Spleen (tissue), 11 donors: ENCODE measurements around the gene TOR1B. TPM values are rescaled to one million over a fixed set of nuclear protein-coding genes. Genes with fewer than 3 reads are reported as not detected.

Experiments
- DNase-seq: peaks from one replicate; pipeline ENCODE4 v3.0.0-alpha.2; 2020
- H3K27ac ChIP-seq, 8 donors: fragments of 200-600 bp; sonication (generic) in 7 of 8; 1 replicate in 4 of 8; 2 replicates in 4 of 8; pipeline versions ENCODE4 v1.5.0 to v1.8.0; 2016 to 2021; ENCODE audit warnings: inconsistent platforms in 4 of 8, mild to moderate bottlenecking in 4 of 8, moderate library complexity in 1 of 8
- H3K27me3 ChIP-seq, 7 donors: fragments of 200-600 bp; sonication (generic) in 6 of 7; replicated peaks in 1 of 7; 1 replicate in 4 of 7; 2 replicates in 3 of 7; pipeline versions ENCODE4 v1.5.0 to v1.8.0; 2016 to 2021; ENCODE audit warnings: inconsistent platforms in 3 of 7, mild to moderate bottlenecking in 1 of 7
- H3K36me3 ChIP-seq, 6 donors: fragments of 200-600 bp; sonication (generic) in 5 of 6; 1 replicate in 4 of 6; 2 replicates in 2 of 6; pipeline versions ENCODE4 v1.5.0 to v1.8.0; 2016 to 2021; ENCODE audit warnings: inconsistent platforms in 2 of 6
- H3K4me1 ChIP-seq, 6 donors: fragments of 200-600 bp; sonication (generic) in 5 of 6; 1 replicate in 3 of 6; 2 replicates in 3 of 6; pipeline versions ENCODE4 v1.5.0 to v1.8.0; 2016 to 2021; ENCODE audit warnings: inconsistent platforms in 3 of 6
- H3K4me3 ChIP-seq, 8 donors: fragments of 200-600 bp; sonication (generic) in 7 of 8; 1 replicate in 4 of 8; 2 replicates in 4 of 8; pipeline versions ENCODE4 v1.5.0 to v1.8.0; 2016 to 2021; ENCODE audit warnings: inconsistent platforms in 4 of 8, mild to moderate bottlenecking in 4 of 8, moderate library complexity in 2 of 8
- H3K9me3 ChIP-seq, 8 donors: fragments of 200-600 bp; sonication (generic) in 7 of 8; 1 replicate in 4 of 8; 2 replicates in 4 of 8; pipeline versions ENCODE4 v1.5.0 to v1.8.0; 2016 to 2021; ENCODE audit warnings: inconsistent platforms in 4 of 8
- CTCF ChIP-seq, 11 experiments: fragments of 200-600 bp in 7 of 11; fragments of 450-650 bp in 4 of 11; sonication (generic) in 4 of 11; IDR thresholded peaks in 8 of 11; conservative IDR thresholded peaks in 3 of 11; 1 replicate in 7 of 11; 2 replicates in 4 of 11; pipeline versions ENCODE4 v1.4.0 to v1.8.0; 2016 to 2021; ENCODE audit warnings: antibody characterized with exemption in 11 of 11, inconsistent platforms in 4 of 11, mild to moderate bottlenecking in 1 of 11
- POLR2A ChIP-seq, 3 donors: fragments of 450-650 bp; IDR thresholded peaks; one replicate each; pipeline ENCODE4 v1.5.1; 2017; ENCODE audit warnings: antibody characterized with exemption in 3 of 3, mild to moderate bottlenecking in 1 of 3
- POLR2AphosphoS5 ChIP-seq, 3 donors: sonication (generic); formaldehyde crosslinking; IDR thresholded peaks; one replicate each; pipeline ENCODE4 v1.5.1; 2017; ENCODE audit warnings: antibody characterized with exemption in 3 of 3
- WGBS, 5 donors: extraction: QIAGEN DNeasy Blood & Tissue Kit in 3 of 5; methylation state at CpG; one replicate each; pipeline versions ENCODE4 v1.1.5 to v1.1.7; 2013 to 2018; 5-methylcytosine and 5-hydroxymethylcytosine counted together
- intact Hi-C: fragments of 100-400 bp; cut with DNase I; formaldehyde crosslinking; loops from one replicate; pipeline ENCODE4 v1.15.0; 2023; ENCODE audit warnings: low total_unique reads
- polyA plus RNA-seq, 3 donors: library from polyadenylated mRNA; stranded (reverse); fragments of 200-250 nt; gene quantifications; one replicate each; pipeline ENCODE4 v1.2.1, GENCODE V29; 2013
- total RNA-seq, 7 donors: library from RNA; depleted of rRNA in 3 of 7; stranded (reverse); fragments of >200 nt in 3 of 7; fragmentation: NEBNext Ultra II Directional in 4 of 7; extraction: Animal tissue kit (Norgen Biotek cat#: 25700) in 4 of 7; gene quantifications; one replicate each; pipeline versions ENCODE4 v1.1.0 to v1.2.1, GENCODE V29; 2016 to 2021
- donor health status: healthy with polysubstance abuse.
- donor health status: DM: no; HTN: no; CAD: no; lungs with moderate emphysema.
- donor health status: DM: no; HTN: no; CAD: no.
- donor health status: Bipolar disorder and iron deficiency.
- donor health status: healthy.
- donor health status: DM: no; HTN: no; CAD: no.
- donor health status: DM: yes; HTN: yes; CAD: no.

The TOR1B gene
- total and polyA plus RNA-seq, 10 donors, result 5.3 to 38.0 (median 17.5) TPM

DNA sequence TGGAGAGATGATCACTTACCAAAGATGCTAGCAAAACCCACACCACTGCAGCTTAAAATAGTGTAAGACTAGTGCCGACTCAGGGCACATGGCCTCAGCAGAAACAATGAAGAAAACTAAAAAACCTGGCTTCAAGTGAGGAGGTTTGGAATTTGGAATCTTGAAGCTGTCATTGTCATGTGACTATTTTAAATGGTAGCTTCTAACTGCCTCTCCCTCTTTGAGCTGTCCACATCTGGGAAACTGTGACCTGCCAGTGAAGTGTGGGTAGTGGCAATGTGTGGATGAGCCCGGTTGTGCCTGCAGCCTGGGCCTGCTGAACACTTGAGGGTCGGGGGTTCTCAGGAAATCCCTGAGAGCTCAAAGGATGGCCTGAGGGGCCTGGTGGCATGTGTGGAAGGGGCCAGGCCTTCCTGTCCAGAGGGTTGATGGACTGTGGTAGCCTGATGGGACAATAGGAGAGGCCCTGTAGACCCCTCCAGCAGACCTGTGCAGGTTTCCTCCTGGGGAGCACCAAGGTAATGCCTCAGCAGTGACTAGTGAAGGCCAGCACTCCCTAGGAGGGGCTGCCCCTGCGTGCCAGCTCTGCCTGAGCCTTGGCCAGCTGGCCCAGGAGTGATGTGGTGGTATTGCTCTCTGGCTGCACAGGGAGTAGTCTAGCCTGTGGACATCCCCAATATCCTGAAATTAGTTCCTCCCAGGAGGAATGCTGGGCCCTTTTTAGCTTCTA, 45.9 kb downstream of the TOR1B start:
- Histone ChIP-seq H3K27ac (no peak overlapping the region), H3K4me3 (no peak overlapping the region), H3K4me1 (peaks cover 0 to 54% (median 14%) of the 10 kb centered on the region in 6 donors), H3K36me3 (peaks cover 4 to 55% (median 39%) of the 10 kb centered on the region in 6 donors), H3K27me3 (no peaks in the 10 kb centered on the region), H3K9me3 (no peaks in the 10 kb centered on the region)
- no peak for DNase-seq
- TF ChIP-seq CTCF (IDR thresholded peaks at IDR 0.05 in 8 of 11, conservative IDR thresholded peaks at IDR 0.05 in 3 of 11) (no peak), POLR2A (IDR thresholded peaks at IDR 0.05) (no peak), POLR2AphosphoS5 (IDR thresholded peaks at IDR 0.05) (no peak)
- 66 to 77% (median 73%) methylated on average over 4 of the region's 4 CpGs for WGBS, 5 donors
- intact Hi-C loops, result no loop called here

DNA sequence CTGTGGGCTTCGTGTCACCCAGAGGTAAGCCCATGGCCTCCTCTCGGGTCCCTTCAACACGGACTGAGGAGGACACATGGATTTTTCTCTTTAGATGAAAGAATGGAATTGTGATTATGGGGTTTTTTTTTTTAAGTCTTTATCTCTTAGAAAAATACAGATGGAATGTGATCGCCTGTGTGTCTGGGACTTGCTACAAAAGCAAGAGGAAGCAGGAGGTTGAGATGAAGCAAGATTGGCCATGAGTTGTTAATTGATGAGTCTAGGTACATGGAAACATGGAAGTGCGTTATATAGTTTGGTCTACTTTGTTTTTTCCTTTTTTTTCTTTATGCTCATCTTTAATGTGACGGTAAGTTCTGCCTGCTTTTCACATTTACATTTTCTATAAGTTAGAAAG, 46.9 kb downstream of the TOR1B start:
- 76 to 85% (median 79%) methylated on average over 6 of the region's 6 CpGs for WGBS, 5 donors
- Histone ChIP-seq H3K27me3 (no peaks in the 10 kb centered on the region), H3K27ac (no peak overlapping the region), H3K4me1 (peaks cover 0 to 57% (median 15%) of the 10 kb centered on the region in 6 donors), H3K9me3 (no peaks in the 10 kb centered on the region), H3K4me3 (no peak overlapping the region), H3K36me3 (peaks cover 4 to 63% (median 42%) of the 10 kb centered on the region in 6 donors)
- no peak for DNase-seq
- intact Hi-C loops, result no loop called here
- TF ChIP-seq CTCF (IDR thresholded peaks at IDR 0.05 in 8 of 11, conservative IDR thresholded peaks at IDR 0.05 in 3 of 11) (no peak), POLR2AphosphoS5 (IDR thresholded peaks at IDR 0.05) (no peak), POLR2A (IDR thresholded peaks at IDR 0.05) (no peak)

DNA sequence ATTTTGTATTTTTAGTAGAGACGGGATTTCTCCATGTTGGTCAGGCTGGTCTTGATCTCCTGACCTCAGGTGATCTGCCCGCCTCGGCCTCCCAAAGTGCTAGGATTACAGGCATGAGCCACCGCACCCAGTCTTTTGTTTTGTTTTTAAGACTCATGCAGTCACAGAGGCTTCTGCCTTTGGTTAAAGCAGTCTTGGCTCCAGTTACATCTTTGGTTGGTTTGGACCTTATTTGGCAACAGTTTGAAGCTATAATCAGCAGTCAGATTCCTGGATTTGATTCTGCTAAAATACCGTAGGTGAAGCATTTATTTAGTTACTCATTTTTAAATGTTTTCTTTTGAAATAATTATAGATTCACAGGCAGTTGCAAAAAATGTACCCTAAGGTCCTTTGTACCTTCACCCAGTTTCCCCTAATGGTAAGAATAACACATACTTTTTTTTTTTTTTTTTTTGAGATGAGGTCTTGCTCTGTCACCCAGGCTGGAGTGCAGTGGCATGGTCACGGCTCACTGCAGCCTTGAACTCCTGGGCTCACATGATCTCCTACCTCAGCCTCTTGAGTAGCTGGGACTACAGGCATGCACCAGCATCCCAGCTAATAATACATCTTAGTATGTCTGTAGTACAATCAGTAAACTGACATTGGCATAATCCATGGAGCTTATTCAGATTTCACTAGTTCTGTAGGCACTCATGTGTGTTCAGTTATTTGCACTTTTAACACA, 48.0 kb downstream of the TOR1B start:
- Histone ChIP-seq H3K4me1 (peaks cover 0 to 47% (median 5%) of the 10 kb centered on the region in 6 donors), H3K4me3 (no peak overlapping the region), H3K27ac (no peak overlapping the region), H3K36me3 (peaks cover 4 to 74% (median 48%) of the 10 kb centered on the region in 6 donors), H3K9me3 (no peaks in the 10 kb centered on the region), H3K27me3 (no peaks in the 10 kb centered on the region)
- intact Hi-C loops, result no loop called here
- DNase-seq, result no peak
- 81 to 95% (median 93%) methylated on average over 6 of the region's 6 CpGs for WGBS, 5 donors
- TF ChIP-seq POLR2A (IDR thresholded peaks at IDR 0.05), result no peak
- no peak for TF ChIP-seq POLR2AphosphoS5 (IDR thresholded peaks at IDR 0.05)
- no peak for TF ChIP-seq CTCF (IDR thresholded peaks at IDR 0.05 in 8 of 11, conservative IDR thresholded peaks at IDR 0.05 in 3 of 11)

DNA sequence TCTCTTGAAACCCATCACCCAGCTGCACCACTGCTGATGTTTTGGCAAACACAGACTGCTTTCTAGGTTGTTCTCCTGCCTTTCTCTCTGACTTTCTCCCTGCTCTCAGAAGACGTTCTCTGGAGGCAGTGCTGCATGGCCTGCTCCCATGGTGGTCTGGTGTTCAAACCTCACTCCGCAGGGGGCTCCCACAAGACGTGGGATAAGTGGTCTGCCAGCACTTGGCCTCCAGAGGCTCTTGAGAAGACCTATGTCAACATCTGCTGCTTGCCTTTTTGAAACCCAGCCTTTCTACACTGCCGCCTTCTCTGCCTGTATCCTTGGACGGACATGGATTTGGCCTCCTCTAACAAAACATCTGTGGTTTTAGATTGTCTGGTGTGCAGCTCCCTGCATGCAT, 48.8 kb downstream of the TOR1B start:
- H3K27ac ChIP-seq, result peak overlapping the region in 1 of 8 donors; percentile 52
- TF ChIP-seq POLR2A (IDR thresholded peaks at IDR 0.05) (no peak), POLR2AphosphoS5 (IDR thresholded peaks at IDR 0.05) (no peak), CTCF (IDR thresholded peaks at IDR 0.05 in 8 of 11, conservative IDR thresholded peaks at IDR 0.05 in 3 of 11) (no peak)
- H3K36me3 ChIP-seq, result peaks cover 4 to 82% (median 55%) of the 10 kb centered on the region in 6 donors
- intact Hi-C loops, result no loop called here
- no peaks in the 10 kb centered on the region for H3K27me3 ChIP-seq
- 73 to 86% (median 85%) methylated on average over 5 of the region's 5 CpGs for WGBS, 5 donors
- no peak for DNase-seq
- no peaks in the 10 kb centered on the region for H3K9me3 ChIP-seq
- no peak overlapping the region for H3K4me3 ChIP-seq
- H3K4me1 ChIP-seq, result peaks cover 0 to 40% (median 5%) of the 10 kb centered on the region in 6 donors
